GM21737 (cell line): Measurements from ENCODE around the gene TMA7B.
"Not testable (repeated sequence)": the region's sequence is repeated elsewhere in the genome, so short reads cannot be mapped to it uniquely, and the experiment has no call there.

Experiments
- ATAC-seq: cut with Tn5 transposase; IDR thresholded peaks from one replicate; pipeline ENCODE4 v1.9.1; 2021; ENCODE audit warnings: mild to moderate bottlenecking, moderate library complexity; ENCODE audit not compliant: unreplicated experiment

The TMA7B gene

GRCh38 chr22:39979048-39979447 is 18.9 kb downstream of the TMA7B start:
- ATAC-seq, result no peak

- ATAC-seq, result no peak
Measured at GRCh38 chr22:39979458-39979857, 19.3 kb downstream of the TMA7B start.

GRCh38 chr22:39980596-39980995 is 20.4 kb downstream of the TMA7B start:
- ATAC-seq, result no peak

GRCh38 chr22:39983346-39983745 is 23.1 kb downstream of the TMA7B start:
- no peak for ATAC-seq

GRCh38 chr22:39984006-39984405 is 23.8 kb downstream of the TMA7B start:
- ATAC-seq, result no peak

GRCh38 chr22:39984746-39985145 is 24.5 kb downstream of the TMA7B start:
- no peak for ATAC-seq

- ATAC-seq, result no peak
Measured at GRCh38 chr22:39985383-39986035, 25.3 kb downstream of the TMA7B start.

- no peak for ATAC-seq
Measured at GRCh38 chr22:39988386-39989114, 28.4 kb downstream of the TMA7B start.

- no peak for ATAC-seq
Measured at GRCh38 chr22:39989633-39990032, 29.4 kb downstream of the TMA7B start.

- ATAC-seq, result no peak
Measured at GRCh38 chr22:39990686-39991085, 30.5 kb downstream of the TMA7B start.

GRCh38 chr22:39991159-39991860 is 31.1 kb downstream of the TMA7B start:
- ATAC-seq, result no peak

GRCh38 chr22:39992088-39992826 is 32.1 kb downstream of the TMA7B start:
- no peak for ATAC-seq

GRCh38 chr22:39992894-39993293 is 32.7 kb downstream of the TMA7B start:
- ATAC-seq, result not testable (repeated sequence)

- no peak for ATAC-seq
Measured at GRCh38 chr22:39994041-39994565, 33.9 kb downstream of the TMA7B start.

- no peak for ATAC-seq
Measured at GRCh38 chr22:39994566-39995392, 34.6 kb downstream of the TMA7B start, which contains the start of gene FAM83F. FAM83F (plus strand) TSS chr22:39994954; CDS start chr22:39995043, 89 bp downstream.

- ATAC-seq, result no peak
Measured at GRCh38 chr22:39995393-39996252, 35.4 kb downstream of the TMA7B start.

- no peak for ATAC-seq
Measured at GRCh38 chr22:39996732-39997131, 36.5 kb downstream of the TMA7B start.

- no peak for ATAC-seq
Measured at GRCh38 chr22:39997421-39997820, 37.2 kb downstream of the TMA7B start.
